ENCODE data around the gene KIAA1217.

Gene KIAA1217

GRCh38 chr10:24353319-24353718 lies 144.4 kb downstream of the KIAA1217 start:
- TF ChIP-seq, protein P1, sequence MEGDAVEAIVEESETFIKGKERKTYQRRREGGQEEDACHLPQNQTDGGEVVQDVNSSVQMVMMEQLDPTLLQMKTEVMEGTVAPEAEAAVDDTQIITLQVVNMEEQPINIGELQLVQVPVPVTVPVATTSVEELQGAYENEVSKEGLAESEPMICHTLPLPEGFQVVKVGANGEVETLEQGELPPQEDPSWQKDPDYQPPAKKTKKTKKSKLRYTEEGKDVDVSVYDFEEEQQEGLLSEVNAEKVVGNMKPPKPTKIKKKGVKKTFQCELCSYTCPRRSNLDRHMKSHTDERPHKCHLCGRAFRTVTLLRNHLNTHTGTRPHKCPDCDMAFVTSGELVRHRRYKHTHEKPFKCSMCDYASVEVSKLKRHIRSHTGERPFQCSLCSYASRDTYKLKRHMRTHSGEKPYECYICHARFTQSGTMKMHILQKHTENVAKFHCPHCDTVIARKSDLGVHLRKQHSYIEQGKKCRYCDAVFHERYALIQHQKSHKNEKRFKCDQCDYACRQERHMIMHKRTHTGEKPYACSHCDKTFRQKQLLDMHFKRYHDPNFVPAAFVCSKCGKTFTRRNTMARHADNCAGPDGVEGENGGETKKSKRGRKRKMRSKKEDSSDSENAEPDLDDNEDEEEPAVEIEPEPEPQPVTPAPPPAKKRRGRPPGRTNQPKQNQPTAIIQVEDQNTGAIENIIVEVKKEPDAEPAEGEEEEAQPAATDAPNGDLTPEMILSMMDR (conservative IDR thresholded peaks at IDR 0.05): no peak
- no peak for TF ChIP-seq ZFX (IDR thresholded peaks at IDR 0.05)
- H3K27ac ChIP-seq: no peak overlapping the region

GRCh38 chr10:24355056-24355688 lies 146.2 kb downstream of the KIAA1217 start:
- TF ChIP-seq ZFX (IDR thresholded peaks at IDR 0.05): no peak
- TF ChIP-seq, protein P1 (conservative IDR thresholded peaks at IDR 0.05): no peak
- H3K27ac ChIP-seq: no peak overlapping the region

- H3K27ac ChIP-seq: no peak overlapping the region
- TF ChIP-seq, protein P1 (conservative IDR thresholded peaks at IDR 0.05): no peak
- TF ChIP-seq ZFX (IDR thresholded peaks at IDR 0.05): no peak
These were observed 148.5 kb downstream of the KIAA1217 start for GRCh38 chr10:24357344-24358004.

- no peak overlapping the region for H3K27ac ChIP-seq
- TF ChIP-seq ZFX (IDR thresholded peaks at IDR 0.05): no peak
- TF ChIP-seq, protein P1 (conservative IDR thresholded peaks at IDR 0.05): no peak
These were observed 149.1 kb downstream of the KIAA1217 start for GRCh38 chr10:24358022-24358421.

DNA sequence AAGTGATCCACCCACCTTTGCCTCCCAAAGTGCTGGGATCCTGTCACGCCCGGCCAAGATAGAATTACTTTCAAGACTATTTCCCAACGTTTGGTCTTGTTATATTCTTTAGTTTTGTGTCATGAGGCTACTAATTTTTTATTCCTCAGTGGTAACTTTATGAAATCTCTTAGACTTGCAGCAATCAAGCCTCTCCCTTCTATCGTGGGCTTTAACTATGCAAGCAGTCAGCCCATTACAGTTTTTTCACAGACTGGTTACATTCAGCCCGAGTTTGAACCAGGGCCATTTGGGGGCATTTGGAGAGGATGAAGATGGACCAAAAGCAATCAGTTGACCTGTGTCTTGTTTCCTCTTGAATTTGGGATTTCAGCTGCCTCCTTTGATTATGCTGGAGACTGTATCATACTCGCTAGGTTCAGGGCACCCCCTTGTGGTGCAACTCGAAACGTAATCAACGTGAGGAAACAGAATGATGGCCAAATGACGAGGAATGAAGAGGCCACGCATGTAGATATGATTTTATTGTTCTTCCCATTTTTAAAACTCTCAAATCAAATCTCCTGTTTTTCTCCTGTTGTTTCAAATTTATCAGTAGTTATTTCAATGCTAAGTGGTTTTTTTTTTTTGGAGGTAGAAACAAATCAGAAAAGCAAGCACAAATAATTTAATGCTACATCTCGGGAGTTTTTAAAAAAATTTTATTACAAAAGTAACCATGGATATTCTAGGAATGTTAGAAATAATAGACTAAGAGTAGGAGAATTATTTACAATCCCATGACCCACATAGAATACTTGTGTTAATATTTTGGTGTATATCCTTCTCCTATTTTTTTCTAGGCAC lies 151.6 kb downstream of the KIAA1217 start:
- no peak overlapping the region for H3K27ac ChIP-seq
- TF ChIP-seq, protein P1 (conservative IDR thresholded peaks at IDR 0.05): peak; percentile 91
- TF ChIP-seq ZFX (IDR thresholded peaks at IDR 0.05): no peak

- TF ChIP-seq, protein P1 (conservative IDR thresholded peaks at IDR 0.05): no peak
- TF ChIP-seq ZFX (IDR thresholded peaks at IDR 0.05): no peak
- no peak overlapping the region for H3K27ac ChIP-seq
These were observed 154.1 kb downstream of the KIAA1217 start for GRCh38 chr10:24363070-24363469.

DNA sequence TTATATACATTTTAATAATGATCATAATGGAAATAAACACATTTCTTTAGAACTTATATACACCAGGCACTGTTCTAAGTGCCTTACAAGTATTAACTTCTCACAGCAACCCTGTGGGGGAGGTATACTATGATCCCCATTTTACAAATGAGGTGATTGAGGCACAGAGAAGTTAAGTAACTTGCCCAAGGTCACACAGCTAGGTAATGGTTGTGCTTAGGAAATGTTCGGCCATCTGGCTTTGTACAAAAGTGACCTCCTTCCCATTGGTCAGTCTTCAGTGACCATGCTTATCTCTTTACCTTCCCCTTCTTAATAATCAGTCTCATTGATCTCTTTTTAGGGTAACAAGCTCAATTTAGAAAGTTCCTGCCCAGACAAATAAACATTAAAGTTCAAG lies 158.8 kb downstream of the KIAA1217 start:
- no peak overlapping the region for H3K27ac ChIP-seq
- TF ChIP-seq, protein P1 (conservative IDR thresholded peaks at IDR 0.05): no peak
- TF ChIP-seq ZFX (IDR thresholded peaks at IDR 0.05): no peak
